EH (cell line): Measurements from ENCODE around the gene PPP1R7.

ENCODE experiments used
- DNase-seq: peaks from one replicate; pipeline ENCODE4 v3.0.0-alpha.2; 2015; ENCODE audit warnings: low read depth

PPP1R7 gene

GRCh38 chr2:241173557-241173956, 23.3 kb downstream of the PPP1R7 start:
- no peak for DNase-seq

GRCh38 chr2:241177526-241178334, 27.5 kb downstream of the PPP1R7 start:
- no peak for DNase-seq

- no peak for DNase-seq
These were observed 28.7 kb downstream of the PPP1R7 start for GRCh38 chr2:241178961-241179360.

GRCh38 chr2:241179899-241180298, 29.6 kb downstream of the PPP1R7 start:
- DNase-seq = no peak

GRCh38 chr2:241180495-241180894, 30.2 kb downstream of the PPP1R7 start:
- DNase-seq = no peak

- no peak for DNase-seq
These were observed 31.9 kb downstream of the PPP1R7 start for GRCh38 chr2:241182126-241182525.

- no peak for DNase-seq
These were observed 32.4 kb downstream of the PPP1R7 start for GRCh38 chr2:241182531-241183133.

GRCh38 chr2:241183221-241183620, 33.0 kb downstream of the PPP1R7 start:
- DNase-seq = no peak

- no peak for DNase-seq
These were observed 34.6 kb downstream of the PPP1R7 start for GRCh38 chr2:241184901-241185300.

- no peak for DNase-seq
These were observed 35.7 kb downstream of the PPP1R7 start for GRCh38 chr2:241185961-241186360.

- DNase-seq = no peak
These were observed 37.0 kb downstream of the PPP1R7 start for GRCh38 chr2:241187101-241187917.

- no peak for DNase-seq
These were observed 37.6 kb downstream of the PPP1R7 start for GRCh38 chr2:241187918-241188234.

- no peak for DNase-seq
These were observed 38.3 kb downstream of the PPP1R7 start, which contains the start of gene ANO7 for GRCh38 chr2:241188361-241189092. TSS of gene ANO7 (plus strand) at chr2:241188677. CDS start at chr2:241190064, 1,387 bp downstream.

- no peak for DNase-seq
These were observed 39.0 kb downstream of the PPP1R7 start for GRCh38 chr2:241189093-241189855.

GRCh38 chr2:241189856-241190201, 39.6 kb downstream of the PPP1R7 start:
- DNase-seq = no peak

- DNase-seq = no peak
These were observed 40.2 kb downstream of the PPP1R7 start for GRCh38 chr2:241190291-241190981.

- no peak for DNase-seq
These were observed 40.8 kb downstream of the PPP1R7 start for GRCh38 chr2:241191081-241191480.

- DNase-seq = no peak
These were observed 43.0 kb downstream of the PPP1R7 start for GRCh38 chr2:241193271-241193670.

- DNase-seq = no peak
These were observed 44.5 kb downstream of the PPP1R7 start for GRCh38 chr2:241194811-241195210.

- no peak for DNase-seq
These were observed 45.4 kb downstream of the PPP1R7 start for GRCh38 chr2:241195506-241196130.
